Measurements from ENCODE around the gene MTM1. TPM values are rescaled to one million over a fixed set of nuclear protein-coding genes. Genes with fewer than 3 reads are reported as not detected.

MTM1 gene
- total and polyA plus RNA-seq, 4 donors: 13.2 to 26.7 (median 16.2) TPM

- peak in 1 of 6 donors; percentile 19 for DNase-seq (ENCODE audit: low read depth in 4 of 6, low spot score in 6 of 6)
- H3K4me1 ChIP-seq (ENCODE audit: control insufficient read depth, insufficient read depth, low read length): no peaks in the 10 kb centered on the region
- WGBS (ENCODE audit: insufficient coverage): 50% methylated on average over 2 of the region's 8 CpGs
Measured at GRCh38 chrX:150587585-150588503, 19.4 kb downstream of the MTM1 start.

GRCh38 chrX:150594584-150594983 is 26.2 kb downstream of the MTM1 start:
- Histone ChIP-seq H3K27ac (ENCODE audit: low read depth, low read length) (no peak overlapping the region), H3K9me3 (ENCODE audit: control insufficient read depth, insufficient read depth, low read length) (no peaks in the 10 kb centered on the region), H3K4me1 (ENCODE audit: control insufficient read depth, insufficient read depth, low read length) (no peaks in the 10 kb centered on the region), H3K27me3 (ENCODE audit: control insufficient read depth, insufficient read depth, low read length) (no peaks in the 10 kb centered on the region), H3K4me3 (ENCODE audit: low read depth, low read length) (no peak overlapping the region), H3K36me3 (ENCODE audit: control insufficient read depth, insufficient read depth, low read length) (no peaks in the 10 kb centered on the region)
- no peak for DNase-seq (ENCODE audit: low read depth in 4 of 6, low spot score in 6 of 6)
- WGBS (ENCODE audit: insufficient coverage): no CpG with 5 or more reads among the region's 1 CpG

More at GRCh38 chrX:150587585-150588503, 19.4 kb downstream of the MTM1 start:
- no peaks in the 10 kb centered on the region for H3K9me3 ChIP-seq (ENCODE audit: control insufficient read depth, insufficient read depth, low read length)
- H3K4me3 ChIP-seq (ENCODE audit: low read depth, low read length): no peak overlapping the region
- no peak overlapping the region for H3K27ac ChIP-seq (ENCODE audit: low read depth, low read length)
- no peaks in the 10 kb centered on the region for H3K36me3 ChIP-seq (ENCODE audit: control insufficient read depth, insufficient read depth, low read length)
- H3K27me3 ChIP-seq (ENCODE audit: control insufficient read depth, insufficient read depth, low read length): no peaks in the 10 kb centered on the region

GRCh38 chrX:150599226-150599625 is 30.8 kb downstream of the MTM1 start:
- no peak overlapping the region for H3K4me3 ChIP-seq (ENCODE audit: low read depth, low read length)
- no peaks in the 10 kb centered on the region for H3K4me1 ChIP-seq (ENCODE audit: control insufficient read depth, insufficient read depth, low read length)
- no peaks in the 10 kb centered on the region for H3K36me3 ChIP-seq (ENCODE audit: control insufficient read depth, insufficient read depth, low read length)
- no peak for DNase-seq (ENCODE audit: low read depth in 4 of 6, low spot score in 6 of 6)
- no CpG with 5 or more reads among the region's 1 CpG for WGBS (ENCODE audit: insufficient coverage)
- H3K27me3 ChIP-seq (ENCODE audit: control insufficient read depth, insufficient read depth, low read length): no peaks in the 10 kb centered on the region
- H3K27ac ChIP-seq (ENCODE audit: low read depth, low read length): no peak overlapping the region
- no peaks in the 10 kb centered on the region for H3K9me3 ChIP-seq (ENCODE audit: control insufficient read depth, insufficient read depth, low read length)

DNA sequence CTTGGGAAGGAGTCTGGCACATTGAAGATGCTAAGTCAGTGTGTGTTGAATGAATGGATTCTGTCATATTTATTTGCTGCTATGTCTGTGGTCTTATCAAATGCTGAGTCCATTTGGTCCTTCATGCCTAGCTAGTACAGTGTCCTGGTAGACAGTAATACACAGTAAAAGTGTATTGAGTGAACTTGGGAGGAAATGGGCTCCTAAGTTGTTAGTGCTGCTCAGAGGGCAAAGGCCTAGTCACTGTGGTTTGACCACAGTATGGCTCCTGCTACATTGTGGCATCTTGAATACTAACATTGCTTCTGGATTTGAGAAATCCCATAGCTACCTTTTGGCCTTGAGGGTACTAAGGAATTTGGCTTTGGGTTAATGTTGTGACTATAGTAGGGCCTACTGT is 33.9 kb downstream of the MTM1 start:
- H3K4me1 ChIP-seq (ENCODE audit: control insufficient read depth, insufficient read depth, low read length): no peaks in the 10 kb centered on the region
- H3K36me3 ChIP-seq (ENCODE audit: control insufficient read depth, insufficient read depth, low read length): no peaks in the 10 kb centered on the region
- DNase-seq (ENCODE audit: low read depth in 4 of 6, low spot score in 6 of 6): no peak
- H3K27me3 ChIP-seq (ENCODE audit: control insufficient read depth, insufficient read depth, low read length): no peaks in the 10 kb centered on the region
- no peak overlapping the region for H3K4me3 ChIP-seq (ENCODE audit: low read depth, low read length)
- H3K9me3 ChIP-seq (ENCODE audit: control insufficient read depth, insufficient read depth, low read length): no peaks in the 10 kb centered on the region
- H3K27ac ChIP-seq (ENCODE audit: low read depth, low read length): no peak overlapping the region

- no peaks in the 10 kb centered on the region for H3K9me3 ChIP-seq (ENCODE audit: control insufficient read depth, insufficient read depth, low read length)
- WGBS (ENCODE audit: insufficient coverage): 90% methylated on average over 2 of the region's 3 CpGs
- H3K36me3 ChIP-seq (ENCODE audit: control insufficient read depth, insufficient read depth, low read length): no peaks in the 10 kb centered on the region
Measured at GRCh38 chrX:150602743-150603142, 34.3 kb downstream of the MTM1 start.

DNA sequence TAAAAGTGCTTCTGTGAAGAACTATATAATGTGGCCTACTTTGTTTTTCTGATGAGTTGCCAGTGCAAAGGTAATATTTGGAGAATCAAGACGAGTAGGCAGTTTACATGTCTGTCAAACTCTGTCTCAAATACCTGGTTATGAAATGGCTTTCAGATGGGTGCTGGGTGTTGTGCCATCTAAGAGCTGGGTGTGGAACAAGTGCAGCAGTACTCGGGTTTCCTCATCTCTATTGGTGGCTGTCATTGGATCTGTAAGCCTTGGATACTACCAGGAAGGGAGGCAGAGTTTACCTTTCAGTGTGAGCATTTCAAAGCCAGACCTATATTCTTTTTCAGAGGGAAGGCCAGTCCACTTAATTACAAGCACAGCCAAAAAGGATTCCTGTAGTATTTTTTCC is 37.2 kb downstream of the MTM1 start:
- DNase-seq (ENCODE audit: low read depth in 4 of 6, low spot score in 6 of 6): no peak
- H3K4me3 ChIP-seq (ENCODE audit: low read depth, low read length): no peak overlapping the region
- H3K36me3 ChIP-seq (ENCODE audit: control insufficient read depth, insufficient read depth, low read length): no peaks in the 10 kb centered on the region
- H3K27me3 ChIP-seq (ENCODE audit: control insufficient read depth, insufficient read depth, low read length): no peaks in the 10 kb centered on the region
- no peaks in the 10 kb centered on the region for H3K9me3 ChIP-seq (ENCODE audit: control insufficient read depth, insufficient read depth, low read length)
- no peak overlapping the region for H3K27ac ChIP-seq (ENCODE audit: low read depth, low read length)
- no peaks in the 10 kb centered on the region for H3K4me1 ChIP-seq (ENCODE audit: control insufficient read depth, insufficient read depth, low read length)
- 33% methylated on average over 2 of the region's 2 CpGs for WGBS (ENCODE audit: insufficient coverage)

More at GRCh38 chrX:150602743-150603142, 34.3 kb downstream of the MTM1 start:
- Histone ChIP-seq H3K4me3 (ENCODE audit: low read depth, low read length) (no peak overlapping the region), H3K27ac (ENCODE audit: low read depth, low read length) (no peak overlapping the region), H3K4me1 (ENCODE audit: control insufficient read depth, insufficient read depth, low read length) (no peaks in the 10 kb centered on the region), H3K27me3 (ENCODE audit: control insufficient read depth, insufficient read depth, low read length) (no peaks in the 10 kb centered on the region)
- DNase-seq (ENCODE audit: low read depth in 4 of 6, low spot score in 6 of 6): no peak

- H3K4me3 ChIP-seq (ENCODE audit: low read depth, low read length): no peak overlapping the region
- H3K36me3 ChIP-seq (ENCODE audit: control insufficient read depth, insufficient read depth, low read length): no peaks in the 10 kb centered on the region
- H3K9me3 ChIP-seq (ENCODE audit: control insufficient read depth, insufficient read depth, low read length): no peaks in the 10 kb centered on the region
- 88% methylated on average over 5 of the region's 5 CpGs for WGBS (ENCODE audit: insufficient coverage)
- H3K4me1 ChIP-seq (ENCODE audit: control insufficient read depth, insufficient read depth, low read length): no peaks in the 10 kb centered on the region
- H3K27me3 ChIP-seq (ENCODE audit: control insufficient read depth, insufficient read depth, low read length): no peaks in the 10 kb centered on the region
- no peak overlapping the region for H3K27ac ChIP-seq (ENCODE audit: low read depth, low read length)
- DNase-seq (ENCODE audit: low read depth in 4 of 6, low spot score in 6 of 6): no peak
Measured at GRCh38 chrX:150607201-150607600, 38.8 kb downstream of the MTM1 start.

DNA sequence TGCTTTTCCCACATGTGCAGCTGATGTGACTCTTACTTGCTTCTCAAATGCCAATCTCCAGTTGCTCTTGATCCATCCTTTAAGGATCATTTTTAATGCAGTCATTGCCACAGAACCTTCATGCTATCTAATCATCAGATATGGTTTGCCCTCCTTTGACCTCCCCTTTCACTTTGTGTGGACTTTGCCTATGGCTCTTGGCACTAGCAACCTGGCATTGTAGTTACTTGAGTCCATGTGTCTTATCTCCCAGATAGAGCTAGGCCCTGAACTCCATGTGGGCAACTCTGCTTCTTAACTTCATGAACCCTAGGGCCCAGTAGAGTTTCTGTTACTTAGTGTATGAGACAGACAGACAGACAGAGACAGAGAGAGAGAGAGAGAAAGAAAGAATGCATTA is 41.6 kb downstream of the MTM1 start:
- H3K27me3 ChIP-seq (ENCODE audit: control insufficient read depth, insufficient read depth, low read length): no peaks in the 10 kb centered on the region
- no peak overlapping the region for H3K4me3 ChIP-seq (ENCODE audit: low read depth, low read length)
- no peaks in the 10 kb centered on the region for H3K4me1 ChIP-seq (ENCODE audit: control insufficient read depth, insufficient read depth, low read length)
- DNase-seq (ENCODE audit: low read depth in 4 of 6, low spot score in 6 of 6): no peak
- H3K27ac ChIP-seq (ENCODE audit: low read depth, low read length): no peak overlapping the region
- H3K9me3 ChIP-seq (ENCODE audit: control insufficient read depth, insufficient read depth, low read length): no peaks in the 10 kb centered on the region
- peaks cover 2% of the 10 kb centered on the region for H3K36me3 ChIP-seq (ENCODE audit: control insufficient read depth, insufficient read depth, low read length)

- H3K9me3 ChIP-seq (ENCODE audit: control insufficient read depth, insufficient read depth, low read length): no peaks in the 10 kb centered on the region
- H3K36me3 ChIP-seq (ENCODE audit: control insufficient read depth, insufficient read depth, low read length): peaks cover 2% of the 10 kb centered on the region
- DNase-seq (ENCODE audit: low read depth in 4 of 6, low spot score in 6 of 6): no peak
- H3K27ac ChIP-seq (ENCODE audit: low read depth, low read length): no peak overlapping the region
- no peaks in the 10 kb centered on the region for H3K4me1 ChIP-seq (ENCODE audit: control insufficient read depth, insufficient read depth, low read length)
- H3K27me3 ChIP-seq (ENCODE audit: control insufficient read depth, insufficient read depth, low read length): no peaks in the 10 kb centered on the region
- no peak overlapping the region for H3K4me3 ChIP-seq (ENCODE audit: low read depth, low read length)
- WGBS (ENCODE audit: insufficient coverage): 50% methylated on average over 1 of the region's 2 CpGs
Measured at GRCh38 chrX:150610446-150610845, 42.0 kb downstream of the MTM1 start.

DNA sequence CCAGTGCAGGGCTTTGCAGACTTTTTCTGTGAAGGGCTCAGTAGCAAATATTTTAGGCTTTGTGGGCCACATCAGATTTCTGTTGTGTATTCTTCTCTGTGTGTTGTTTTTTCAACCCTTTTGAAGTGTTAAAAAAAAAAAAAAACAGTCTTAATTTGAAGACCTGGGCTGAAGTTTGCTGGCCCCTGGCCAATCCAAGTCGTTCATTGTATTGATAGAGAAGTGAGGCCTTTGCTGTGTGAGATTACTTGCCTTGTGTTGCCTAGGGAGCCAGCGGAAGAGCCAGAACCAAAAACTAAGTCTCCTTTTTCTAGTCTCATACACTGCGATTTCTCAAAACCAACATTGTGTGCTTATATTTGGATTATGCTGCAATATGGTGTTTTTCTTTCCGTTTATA is 46.9 kb downstream of the MTM1 start:
- Histone ChIP-seq H3K36me3 (ENCODE audit: control insufficient read depth, insufficient read depth, low read length) (peaks cover 2% of the 10 kb centered on the region), H3K27me3 (ENCODE audit: control insufficient read depth, insufficient read depth, low read length) (no peaks in the 10 kb centered on the region), H3K9me3 (ENCODE audit: control insufficient read depth, insufficient read depth, low read length) (no peaks in the 10 kb centered on the region), H3K27ac (ENCODE audit: low read depth, low read length) (no peak overlapping the region), H3K4me1 (ENCODE audit: control insufficient read depth, insufficient read depth, low read length) (no peaks in the 10 kb centered on the region), H3K4me3 (ENCODE audit: low read depth, low read length) (no peak overlapping the region)
- no peak for DNase-seq (ENCODE audit: low read depth in 4 of 6, low spot score in 6 of 6)
- 33% methylated on average over 1 of the region's 4 CpGs for WGBS (ENCODE audit: insufficient coverage)
